Mucosa of descending colon (tissue), 3 donors: ENCODE data around the gene CSTF2T. TPM values are rescaled to one million over a fixed set of nuclear protein-coding genes. Genes with fewer than 3 reads are reported as not detected.

Experiments used
- ATAC-seq: fragments of 200-7000 bp; cut with Tn5 transposase; one replicate; pipeline ENCODE4 v1.9.1; 2020; ENCODE audit warnings: mild to moderate bottlenecking, moderate library complexity
- DNase-seq, 3 donors: peaks; one replicate each; pipeline ENCODE4 v3.0.0-alpha.2; 2020
- H3K36me3 ChIP-seq: fragments of 200-600 bp; one replicate; pipeline ENCODE4 v1.8.0; 2021; ENCODE audit warnings: low read depth, mild to moderate bottlenecking
- H3K4me1 ChIP-seq: fragments of 200-600 bp; one replicate; pipeline ENCODE4 v1.8.0; 2021; ENCODE audit warnings: low read depth, mild to moderate bottlenecking
- H3K4me3 ChIP-seq: fragments of 200-600 bp; one replicate; pipeline ENCODE4 v1.8.0; 2021; ENCODE audit warnings: mild to moderate bottlenecking
- H3K9me3 ChIP-seq: fragments of 200-600 bp; one replicate; pipeline ENCODE4 v1.8.0; 2021; ENCODE audit warnings: mild to moderate bottlenecking
- intact Hi-C, 2 donors: fragments of 100-400 bp; cut with DNase I in 1 of 2; cut with micrococcal nuclease in 1 of 2; formaldehyde crosslinking; loops; one replicate each; pipeline versions ENCODE4 v1.11.0 to v1.11.1; 2022; cut with DNase I, micrococcal nuclease
- total RNA-seq, 3 donors: library from RNA; stranded (reverse); fragmentation: NEBNext Ultra II Directional in 2 of 3; extraction: Animal tissue kit (Norgen Biotek cat#: 25700) in 2 of 3; gene quantifications; one replicate each; pipeline versions ENCODE4 v1.2.1 to v1.2.4, GENCODE V29; 2021 to 2023
- TF ChIP-seq, protein P1 (sequence below): fragments of 200-600 bp; IDR thresholded peaks from one replicate; pipeline ENCODE4 v1.8.0; 2022; ENCODE audit warnings: antibody characterized with exemption, mild to moderate bottlenecking
- donor health status: DM: no; HTN: no; CAD: no; lungs with moderate emphysema.
- donor health status: DM: no; HTN: no; CAD: no.
- donor health status: DM: no; HTN: yes; CAD: no.

The CSTF2T gene
- total RNA-seq, 3 donors from 2014 or later, result 13.5 to 21.7 (median 18.9) TPM

DNA sequence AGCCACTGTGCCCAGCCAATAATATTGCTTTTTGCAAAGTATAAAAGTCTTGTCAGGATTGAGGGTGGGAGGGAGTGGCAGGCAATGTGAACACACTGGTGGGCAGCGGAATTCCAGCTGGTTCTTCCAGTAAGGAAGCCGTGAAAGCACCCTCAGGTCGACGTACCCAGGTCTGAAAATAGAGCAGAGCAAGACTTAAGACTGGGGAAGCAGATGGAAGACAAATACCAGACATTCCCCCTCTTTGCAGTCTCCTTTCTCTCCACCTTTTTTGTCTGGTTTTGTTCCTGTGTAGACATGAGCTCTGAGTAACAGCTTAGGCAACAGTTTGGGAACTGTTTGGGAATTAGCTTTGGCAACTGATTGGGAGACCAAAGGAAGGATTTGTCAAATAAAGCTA is 17.6 kb upstream of the CSTF2T start:
- DNase-seq (no peak), ATAC-seq (no peak)
- H3K4me3 ChIP-seq, result no peak overlapping the region
- intact Hi-C loops, result no loop called here
- no peaks in the 10 kb centered on the region for H3K4me1 ChIP-seq
- H3K9me3 ChIP-seq, result no peaks in the 10 kb centered on the region
- H3K36me3 ChIP-seq, result no peaks in the 10 kb centered on the region
- TF ChIP-seq, protein P1, sequence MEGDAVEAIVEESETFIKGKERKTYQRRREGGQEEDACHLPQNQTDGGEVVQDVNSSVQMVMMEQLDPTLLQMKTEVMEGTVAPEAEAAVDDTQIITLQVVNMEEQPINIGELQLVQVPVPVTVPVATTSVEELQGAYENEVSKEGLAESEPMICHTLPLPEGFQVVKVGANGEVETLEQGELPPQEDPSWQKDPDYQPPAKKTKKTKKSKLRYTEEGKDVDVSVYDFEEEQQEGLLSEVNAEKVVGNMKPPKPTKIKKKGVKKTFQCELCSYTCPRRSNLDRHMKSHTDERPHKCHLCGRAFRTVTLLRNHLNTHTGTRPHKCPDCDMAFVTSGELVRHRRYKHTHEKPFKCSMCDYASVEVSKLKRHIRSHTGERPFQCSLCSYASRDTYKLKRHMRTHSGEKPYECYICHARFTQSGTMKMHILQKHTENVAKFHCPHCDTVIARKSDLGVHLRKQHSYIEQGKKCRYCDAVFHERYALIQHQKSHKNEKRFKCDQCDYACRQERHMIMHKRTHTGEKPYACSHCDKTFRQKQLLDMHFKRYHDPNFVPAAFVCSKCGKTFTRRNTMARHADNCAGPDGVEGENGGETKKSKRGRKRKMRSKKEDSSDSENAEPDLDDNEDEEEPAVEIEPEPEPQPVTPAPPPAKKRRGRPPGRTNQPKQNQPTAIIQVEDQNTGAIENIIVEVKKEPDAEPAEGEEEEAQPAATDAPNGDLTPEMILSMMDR, result no peak

DNA sequence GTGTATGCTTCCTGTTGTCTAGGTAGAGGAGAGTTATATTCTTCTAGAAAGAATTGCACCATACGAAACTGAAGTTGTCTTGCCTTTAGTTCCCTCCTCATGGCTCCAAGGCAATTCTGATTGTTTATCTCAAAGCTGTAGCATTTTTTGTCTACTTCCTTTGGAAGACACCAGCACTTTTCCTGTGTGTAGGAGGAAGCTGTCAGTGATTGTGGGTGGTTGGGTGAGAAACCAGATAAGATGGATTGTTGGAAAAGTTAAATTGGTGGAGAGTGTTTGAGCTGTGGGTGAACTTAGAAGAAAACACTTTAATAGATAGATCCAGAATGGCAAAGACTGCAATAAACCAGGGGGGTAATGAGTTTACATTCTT is 12.1 kb upstream of the CSTF2T start:
- H3K9me3 ChIP-seq, result no peaks in the 10 kb centered on the region
- H3K4me1 ChIP-seq, result no peaks in the 10 kb centered on the region
- intact Hi-C loops, result no loop called here
- no peak for ATAC-seq
- H3K36me3 ChIP-seq, result no peaks in the 10 kb centered on the region
- no peak overlapping the region for H3K4me3 ChIP-seq
- DNase-seq, result no peak
- TF ChIP-seq, protein P1, result no peak

DNA sequence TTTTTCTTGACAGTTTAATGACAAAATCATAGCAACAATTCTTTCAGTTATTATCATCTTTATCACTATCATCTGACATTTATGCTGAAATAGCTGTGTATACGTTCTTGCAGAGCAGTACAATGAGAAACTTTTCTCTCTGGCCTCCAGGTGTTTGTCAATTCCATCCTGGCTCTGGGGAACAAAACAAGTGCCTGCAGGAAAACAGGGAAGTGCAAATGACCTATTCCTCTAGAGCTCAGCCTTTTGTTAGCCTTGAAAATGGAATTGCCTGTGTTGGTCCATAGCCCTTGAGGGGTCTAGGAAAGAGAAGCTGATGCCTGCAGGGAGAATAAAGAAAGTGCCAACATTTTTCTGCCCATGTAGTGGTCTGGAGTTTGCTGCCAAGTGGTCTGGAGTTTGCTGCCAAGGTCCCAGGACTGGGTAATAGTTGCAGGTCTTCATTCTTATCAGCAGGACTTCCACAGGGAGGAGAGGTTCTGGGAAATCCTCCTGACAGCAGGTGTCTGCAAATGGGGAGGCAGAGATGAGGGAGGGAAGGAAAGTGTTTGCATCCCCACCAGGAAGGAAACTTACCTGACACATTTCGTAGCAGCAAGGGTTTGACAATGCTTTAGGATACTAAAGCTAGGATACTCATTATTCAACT is 10.1 kb upstream of the CSTF2T start:
- TF ChIP-seq, protein P1, result no peak
- DNase-seq (no peak), ATAC-seq (no peak)
- H3K36me3 ChIP-seq, result no peaks in the 10 kb centered on the region
- H3K4me3 ChIP-seq, result no peak overlapping the region
- H3K4me1 ChIP-seq, result no peaks in the 10 kb centered on the region
- no peaks in the 10 kb centered on the region for H3K9me3 ChIP-seq
- intact Hi-C loops, result no loop called here

DNA sequence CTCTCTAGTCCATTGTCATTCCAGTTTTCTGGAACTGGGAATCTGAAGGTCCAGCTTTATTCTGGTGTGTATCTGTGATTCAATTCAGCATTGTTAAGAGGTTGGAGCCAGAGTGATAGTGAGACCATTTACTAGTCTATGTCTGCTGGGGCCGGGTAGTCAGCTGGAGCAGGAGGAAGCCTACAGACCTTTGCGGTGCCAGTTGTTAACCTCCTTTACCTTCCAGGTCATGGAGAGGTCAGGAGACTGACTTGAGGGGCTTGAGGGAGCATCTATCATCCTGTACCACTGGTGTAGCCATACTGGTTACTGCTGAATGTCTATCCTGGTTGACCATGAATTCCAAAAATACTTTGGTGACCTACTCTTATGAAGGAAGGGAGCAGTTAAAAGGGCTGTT is 9.2 kb upstream of the CSTF2T start:
- ATAC-seq, result no peak
- intact Hi-C loops, result no loop called here
- Histone ChIP-seq H3K4me1 (no peaks in the 10 kb centered on the region), H3K9me3 (no peaks in the 10 kb centered on the region), H3K4me3 (no peak overlapping the region), H3K36me3 (no peaks in the 10 kb centered on the region)
- TF ChIP-seq, protein P1, result no peak
- no peak for DNase-seq

DNA sequence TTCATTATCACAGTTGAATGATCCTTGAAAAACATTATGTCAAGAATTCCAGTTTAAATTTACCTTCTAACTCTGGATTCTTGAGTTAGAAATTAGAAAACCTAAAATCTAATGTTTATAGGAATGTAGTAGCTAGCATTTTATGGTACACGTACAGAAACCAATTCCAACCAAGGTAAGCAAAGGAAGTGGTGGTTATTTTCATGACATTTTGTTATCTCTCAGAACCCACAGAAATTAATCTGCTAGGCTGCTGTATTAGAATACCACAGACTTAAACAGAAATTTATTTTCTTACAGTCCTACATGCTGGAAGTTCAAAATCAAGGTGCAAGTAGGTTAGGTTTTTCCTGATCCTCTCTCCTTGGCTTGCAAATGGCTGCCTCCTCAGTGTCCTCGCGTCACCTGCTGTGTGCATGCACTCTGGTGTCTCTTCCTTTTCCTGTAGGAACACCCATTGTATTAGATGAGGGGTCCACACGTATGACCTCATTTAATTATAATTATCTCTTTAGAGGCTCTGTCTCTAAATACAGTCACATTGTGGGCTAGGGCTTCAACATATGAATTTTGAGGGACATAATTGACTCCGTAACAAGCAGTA is 8.5 kb upstream of the CSTF2T start:
- no peaks in the 10 kb centered on the region for H3K4me1 ChIP-seq
- ATAC-seq (no peak), DNase-seq (no peak)
- no peak overlapping the region for H3K4me3 ChIP-seq
- no peaks in the 10 kb centered on the region for H3K36me3 ChIP-seq
- TF ChIP-seq, protein P1, result no peak
- H3K9me3 ChIP-seq, result no peaks in the 10 kb centered on the region
- intact Hi-C loops, result no loop called here

DNA sequence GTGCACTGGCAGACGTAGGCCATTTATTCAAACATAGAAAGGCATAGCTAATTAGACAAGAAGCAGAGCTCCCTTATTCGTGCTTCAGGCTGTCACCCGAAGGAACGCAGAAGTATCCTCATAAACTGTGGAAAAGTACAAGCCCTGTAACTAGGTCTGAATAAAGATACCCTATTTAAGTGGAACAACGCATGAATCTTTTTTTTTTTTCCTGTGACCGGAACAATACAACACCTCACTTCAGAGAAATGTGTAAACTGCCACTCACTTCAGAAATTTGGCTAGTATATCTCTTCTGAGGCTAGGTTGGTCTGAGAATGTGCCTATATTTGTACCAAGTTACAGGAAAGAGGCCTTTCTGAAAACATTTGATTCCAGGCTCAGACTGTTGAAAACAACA is 8.0 kb upstream of the CSTF2T start:
- H3K4me1 ChIP-seq, result no peaks in the 10 kb centered on the region
- no peak for DNase-seq
- intact Hi-C loops, result no loop called here

More for the DNA sequence above, 8.0 kb upstream of the CSTF2T start:
- Histone ChIP-seq H3K9me3 (no peaks in the 10 kb centered on the region), H3K4me3 (no peak overlapping the region), H3K36me3 (no peaks in the 10 kb centered on the region)
- no peak for ATAC-seq
- TF ChIP-seq, protein P1, result no peak
